DOHH2 (cell line): ENCODE results near the gene XKR7.

ENCODE experiments used
- CTCF ChIP-seq: fragments of 200-600 bp; sonication (generic); IDR thresholded peaks from one replicate; pipeline ENCODE4 v1.5.1; 2014; ENCODE audit warnings: antibody characterized with exemption, mild to moderate bottlenecking, low read depth, low read length; ENCODE audit not compliant: poor library complexity, severe bottlenecking
- EZH2phosphoT487 ChIP-seq: fragments of 200-600 bp; sonication (generic); IDR thresholded peaks from 2 replicates; pipeline ENCODE4 v1.6.1; 2017; ENCODE audit warnings: borderline replicate concordance, mild to moderate bottlenecking, antibody characterized with exemption, low read length, moderate library complexity, mixed read lengths

- TF ChIP-seq CTCF (no peak), EZH2phosphoT487 (no peak)
Observed at GRCh38 chr20:31918466-31919105, 49.4 kb upstream of the XKR7 start.
